ENCODE results near the gene EDN2.

GRCh38 chr1:41462680-41463004 lies 21.8 kb downstream of the EDN2 start:
- TF ChIP-seq EZH2 (IDR thresholded peaks at IDR 0.05; ENCODE audit: borderline replicate concordance) = no peak
- no peak for TF ChIP-seq CTCF (IDR thresholded peaks at IDR 0.05; ENCODE audit: poor library complexity)
